LNCaP clone FGC (cell line): ENCODE measurements around the gene NSUN4.
A peak's percentile ranks its signal among the peaks of the same experiment; 100 is the strongest.
"Not testable (repeated sequence)": the region's sequence is repeated elsewhere in the genome, so short reads cannot be mapped to it uniquely, and the experiment has no call there.

ENCODE experiments used
- DNase-seq: peaks from one replicate; pipeline ENCODE4 v3.0.0-alpha.2; 2011; ENCODE audit warnings: low read depth
- H3K4me3 ChIP-seq: 2 replicates; pipeline ENCODE4 v1.5.1; 2011; ENCODE audit warnings: mild to moderate bottlenecking, low read depth, low read length, control low read depth
- CTCF ChIP-seq: IDR thresholded peaks from 2 replicates; pipeline ENCODE4 v1.5.1; 2012; ENCODE audit warnings: mild to moderate bottlenecking; ENCODE audit not compliant: control insufficient read depth, insufficient read depth; ENCODE audit errors: extremely low read depth

NSUN4 gene

GRCh38 chr1:46364612-46365011, 24.0 kb downstream of the NSUN4 start:
- no peak overlapping the region; the same call in 1 of the 2 replicates for H3K4me3 ChIP-seq
- TF ChIP-seq CTCF = no peak
- peak; percentile 52 for DNase-seq

GRCh38 chr1:46365796-46366195, 25.2 kb downstream of the NSUN4 start:
- not testable (repeated sequence) for H3K4me3 ChIP-seq

GRCh38 chr1:46367072-46367471, 26.5 kb downstream of the NSUN4 start:
- H3K4me3 ChIP-seq = no peak overlapping the region
- no peak for TF ChIP-seq CTCF
- DNase-seq = no peak

More at GRCh38 chr1:46365796-46366195, 25.2 kb downstream of the NSUN4 start:
- DNase-seq = not testable (repeated sequence)

GRCh38 chr1:46367701-46368100, 27.1 kb downstream of the NSUN4 start:
- not testable (repeated sequence) for DNase-seq, H3K4me3 ChIP-seq

GRCh38 chr1:46368791-46369190, 28.2 kb downstream of the NSUN4 start:
- no peak overlapping the region for H3K4me3 ChIP-seq
- no peak for DNase-seq
- no peak for TF ChIP-seq CTCF

GRCh38 chr1:46369542-46370213, 29.1 kb downstream of the NSUN4 start:
- no peak for TF ChIP-seq CTCF
- no peak for DNase-seq
- H3K4me3 ChIP-seq = no peak overlapping the region

- no peak for DNase-seq
- no peak overlapping the region for H3K4me3 ChIP-seq
- no peak for TF ChIP-seq CTCF
Measured at GRCh38 chr1:46370214-46370633, 29.6 kb downstream of the NSUN4 start.

GRCh38 chr1:46372431-46372830, 31.8 kb downstream of the NSUN4 start:
- no peak overlapping the region for H3K4me3 ChIP-seq
- DNase-seq = no peak
- TF ChIP-seq CTCF = no peak
